GM12878 (cell line): ENCODE data around the gene ACTBL2. TPM values are rescaled to one million over a fixed set of nuclear protein-coding genes. Genes with fewer than 3 reads are reported as not detected.

ENCODE experiments used
- ATAC-seq: fragments of 200-7000 bp; cut with Tn5 transposase; 3 replicates; pipeline ENCODE4 v1.9.1; 2020; ENCODE audit warnings: mild to moderate bottlenecking, moderate library complexity
- BruUV-seq: library from RNA; stranded (reverse); fragments of 400-500 nt; replicated peaks from 2 replicates; lab custom pipeline; 2021; lab: Mats Ljungman, UMichigan
- CTCF ChIA-PET: fragments of 300-600 bp; sonication (Branson Sonifier 250); formaldehyde crosslinking; extraction: SDS; loops from one replicate; lab custom pipeline; 2021; ENCODE audit warnings: inconsistent platforms; lab: Yijun Ruan, JAX
- POLR2A ChIA-PET: fragments of 350-600 bp; formaldehyde crosslinking; extraction: SDS; loops from one replicate; lab custom pipeline; 2021; ENCODE audit warnings: inconsistent platforms; lab: Charles Lee
- RAD21 ChIA-PET: fragments of 300-600 bp; sonication (Branson Sonifier 250); formaldehyde crosslinking; loops from one replicate; lab custom pipeline; 2023; ENCODE audit warnings: antibody characterized with exemption; ENCODE audit not compliant: unreplicated experiment; lab: Charles Lee
- SMC1A ChIA-PET: fragments of 300-600 bp; sonication (Branson Sonifier 250); formaldehyde crosslinking; loops from one replicate; lab custom pipeline; 2023; ENCODE audit not compliant: unreplicated experiment, uncharacterized antibody; lab: Charles Lee
- DNase-seq: peaks from one replicate; pipeline ENCODE4 v3.0.0-alpha.2; 2011; ENCODE audit warnings: low read depth, low spot score
- FAIRE-seq: peaks from 3 replicates; lab custom pipeline; 2011; peaks lifted over from hg19 to GRCh38; lab: Jason Lieb, UNC
- H2AFZ ChIP-seq: 2 replicates; pipeline ENCODE4 v1.6.0; 2011; ENCODE audit warnings: low read depth, low read length, control low read depth; ENCODE audit not compliant: control insufficient read depth
- H3K27ac ChIP-seq: 2 replicates; pipeline ENCODE4 v1.5.1; 2011; ENCODE audit warnings: control low read depth; ENCODE audit not compliant: control insufficient read depth, insufficient read depth
- H3K27me3 ChIP-seq, 2 experiments: replicated peaks in 1 of 2; 2 replicates each; pipeline versions ENCODE4 v1.6.0 to v1.6.1; 2011; ENCODE audit warnings: low read length in 1 of 2; ENCODE audit not compliant: control insufficient read depth in 2 of 2, insufficient read depth in 2 of 2
- H3K36me3 ChIP-seq, 2 experiments: 2 replicates each; pipeline ENCODE4 v1.5.1; 2011; ENCODE audit warnings: low read length in 1 of 2; ENCODE audit not compliant: control insufficient read depth in 2 of 2, insufficient read depth in 2 of 2
- H3K4me1 ChIP-seq: 2 replicates; pipeline ENCODE4 v1.6.1; 2011; ENCODE audit warnings: mild to moderate bottlenecking, low read length, moderate library complexity, mixed read lengths; ENCODE audit not compliant: control insufficient read depth, insufficient read depth
- H3K4me2 ChIP-seq: 2 replicates; pipeline ENCODE4 v1.6.0; 2011; ENCODE audit warnings: control low read depth; ENCODE audit not compliant: control insufficient read depth, insufficient read depth
- H3K4me3 ChIP-seq: fragments of 200-600 bp; sonication (generic); 2 replicates; pipeline ENCODE4 v1.5.1; 2016
- H3K79me2 ChIP-seq: 2 replicates; pipeline ENCODE4 v1.6.0; 2011; ENCODE audit warnings: low read length; ENCODE audit not compliant: control insufficient read depth, insufficient read depth
- H3K9ac ChIP-seq: 2 replicates; pipeline ENCODE4 v1.8.0; 2011; ENCODE audit warnings: low read length, control low read depth, mixed read lengths; ENCODE audit not compliant: control insufficient read depth, insufficient read depth
- H3K9me3 ChIP-seq: replicated peaks from 3 replicates; pipeline ENCODE4 v1.5.1; 2011; ENCODE audit warnings: mild to moderate bottlenecking, low read length; ENCODE audit not compliant: control insufficient read depth, insufficient read depth
- H4K20me1 ChIP-seq: 2 replicates; pipeline ENCODE4 v1.6.0; 2011; ENCODE audit not compliant: control insufficient read depth, insufficient read depth
- CREM ChIP-seq: IDR thresholded peaks from 2 replicates; pipeline ENCODE4 v1.6.1; 2014; ENCODE audit warnings: antibody characterized with exemption, low read depth
- HDAC6 ChIP-seq: fragments of 200-600 bp; sonication (generic); IDR thresholded peaks from one replicate; pipeline ENCODE4 v1.8.0; 2017; ENCODE audit warnings: antibody characterized with exemption; ENCODE audit not compliant: unreplicated experiment
- IKZF2 ChIP-seq, 2 experiments: fragments of 450-650 bp; IDR thresholded peaks; 2 replicates each; pipeline ENCODE4 v1.6.1; 2017; ENCODE audit warnings: mild to moderate bottlenecking in 2 of 2, moderate library complexity in 2 of 2
- JUNB ChIP-seq: IDR thresholded peaks from 2 replicates; pipeline ENCODE4 v1.6.1; 2016; ENCODE audit warnings: antibody characterized with exemption, mild to moderate bottlenecking
- MTA2 ChIP-seq: fragments of 450-650 bp; IDR thresholded peaks from 2 replicates; pipeline ENCODE4 v1.6.1; 2016; ENCODE audit warnings: low read depth, mild to moderate bottlenecking, moderate library complexity
- NFYA ChIP-seq: IDR thresholded peaks from 2 replicates; pipeline ENCODE4 v1.6.1; 2011; ENCODE audit warnings: low read depth, mild to moderate bottlenecking, low read length, improper control_type of control experiment, borderline replicate concordance
- NR2C1 ChIP-seq: fragments of 450-650 bp; IDR thresholded peaks from 2 replicates; pipeline ENCODE4 v1.6.1; 2017; ENCODE audit warnings: antibody characterized with exemption, mild to moderate bottlenecking, moderate library complexity
- NRF1 ChIP-seq: conservative IDR thresholded peaks from 2 replicates; pipeline ENCODE4 v1.6.1; 2011; ENCODE audit warnings: mild to moderate bottlenecking, low read depth, low read length, improper control_type of control experiment
- POLR2AphosphoS2 ChIP-seq: IDR thresholded peaks from 2 replicates; pipeline ENCODE4 v1.6.1; 2011; ENCODE audit warnings: low read depth, mild to moderate bottlenecking, low read length, improper control_type of control experiment, moderate library complexity
- RAD51 ChIP-seq: fragments of 450-650 bp; IDR thresholded peaks from 2 replicates; pipeline ENCODE4 v1.6.1; 2016; ENCODE audit warnings: moderate library complexity, mild to moderate bottlenecking, inconsistent platforms
- RELA ChIP-seq: fragments of 450-650 bp; IDR thresholded peaks from 2 replicates; pipeline ENCODE4 v1.8.0; 2014; ENCODE audit warnings: borderline replicate concordance; ENCODE audit not compliant: partially characterized antibody
- RFX5 ChIP-seq: IDR thresholded peaks from 2 replicates; pipeline ENCODE4 v1.6.1; 2011; ENCODE audit warnings: low read depth, low read length, improper control_type of control experiment
- TAF1 ChIP-seq: IDR thresholded peaks from 2 replicates; pipeline ENCODE4 v1.6.1; 2011; ENCODE audit warnings: mild to moderate bottlenecking, low read depth, low read length, borderline replicate concordance
- ZZZ3 ChIP-seq: IDR thresholded peaks from 2 replicates; pipeline ENCODE4 v1.6.1; 2011; ENCODE audit warnings: low read depth; ENCODE audit not compliant: control insufficient read depth, insufficient read length
- WGBS: methylation state at CpG from one replicate; pipeline ENCODE4 v1.1.6; 2016; ENCODE audit warnings: low lambda C conversion rate; ENCODE audit not compliant: insufficient replicate concordance, insufficient coverage; ENCODE audit errors: missing lambda C conversion rate; 5-methylcytosine and 5-hydroxymethylcytosine counted together
- in situ Hi-C: fragments of 300-500 bp; cut with MboI; formaldehyde crosslinking; loops from 9 replicates; pipeline ENCODE4 v1.14.3; 2018; ENCODE audit warnings: mixed read lengths
- intact Hi-C: fragments of 100-400 bp; cut with micrococcal nuclease; formaldehyde crosslinking; loops from one replicate; pipeline ENCODE4 v1.14.2; 2022; ENCODE audit not compliant: unreplicated experiment
- polyA plus RNA-seq, 11 experiments: library from polyadenylated mRNA; depleted of rRNA in 4 of 11; unstranded in 6 of 11; stranded (reverse) in 5 of 11; fragments of >200 nt; fragmentation: Nextera tagmentation in 4 of 11; fragmentation: Illumina TruSeq in 1 of 11; extraction: Ambion mirVana in 4 of 11; extraction: Trizol in 1 of 11; gene quantifications; 1 replicate in 1 of 11; 2 replicates in 10 of 11; pipeline versions ENCODE4 v1.2.1 to v1.2.3, GENCODE V29; 2011 to 2016; ENCODE audit warnings: inconsistent platforms in 2 of 11, missing spikeins in 2 of 11, low read depth in 1 of 11
- total RNA-seq, 4 experiments: library from RNA; depleted of rRNA in 3 of 4; stranded (reverse); fragments of >200 nt in 3 of 4; fragmentation: Illumina TruSeq in 1 of 4; extraction: Trizol in 1 of 4; gene quantifications; 2 replicates each; pipeline versions ENCODE4 v1.2.1 to v1.2.3, GENCODE V29; 2013 to 2021
- TF ChIP-seq, protein P1 (sequence below): fragments of 450-650 bp; IDR thresholded peaks from 2 replicates; pipeline ENCODE4 v1.6.1; 2017; ENCODE audit warnings: mild to moderate bottlenecking, moderate library complexity
- TF ChIP-seq, protein P2 (sequence below): IDR thresholded peaks from 2 replicates; pipeline ENCODE4 v1.6.1; 2011; ENCODE audit warnings: low read depth, low read length, improper control_type of control experiment, borderline replicate concordance
- TF ChIP-seq, protein P3 (sequence below): fragments of 450-650 bp; IDR thresholded peaks from 2 replicates; pipeline ENCODE4 v1.6.1; 2017; ENCODE audit warnings: mild to moderate bottlenecking, low read depth, inconsistent platforms; ENCODE audit not compliant: poor library complexity, severe bottlenecking

The ACTBL2 gene
- total and polyA plus RNA-seq, 10 of the 15 experiments (the other 5 are each of a cell fraction or from before 2014, with no cell fraction given), result 0.04 to 0.06 (median 0.04) TPM; not detected in 7

DNA sequence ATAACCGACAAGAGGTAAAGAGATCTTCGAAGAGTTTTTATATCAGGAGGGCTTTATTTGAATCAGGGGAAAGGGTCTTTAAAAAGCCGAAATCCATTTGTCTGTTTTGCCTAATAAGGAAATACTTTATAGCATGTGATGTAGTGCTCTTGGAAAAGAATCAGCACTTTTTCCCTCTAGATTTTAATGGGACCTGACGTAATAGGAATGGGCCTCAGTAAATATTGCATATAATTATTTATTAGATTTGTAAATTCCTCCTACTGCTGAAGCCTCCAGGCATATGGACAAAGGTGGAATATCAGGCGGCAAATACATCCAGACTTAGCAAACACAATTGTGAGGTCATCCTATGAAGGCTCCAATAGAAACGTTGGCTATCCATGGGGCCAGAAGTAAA is 50.9 kb downstream of the ACTBL2 start:
- no peaks in the 10 kb centered on the region for H3K36me3 ChIP-seq
- POLR2A ChIA-PET, result no interaction called here
- H3K79me2 ChIP-seq, result no peaks in the 10 kb centered on the region
- ATAC-seq, result no peak
- no peak overlapping the region for H3K9ac ChIP-seq
- no peaks in the 10 kb centered on the region for H3K9me3 ChIP-seq
- intact Hi-C loops, result loop anchor here (2.0 to 10.0 kb wide), 2 partner anchors 63 to 133 kb away; no protein-coding TSS in a partner anchor
- H3K27ac ChIP-seq, result no peak overlapping the region
- RAD21 ChIA-PET, result interaction anchor here (0.9 kb wide), 1 partner anchor 128 kb away, joined by 3 read pairs; no protein-coding TSS in a partner anchor
- CTCF ChIA-PET, result interaction anchor here (0.7 kb wide), 1 partner anchor 134 kb away, joined by 3 read pairs; no protein-coding TSS in a partner anchor
- H4K20me1 ChIP-seq, result no peaks in the 10 kb centered on the region
- no TSS peak for BruUV-seq
- H3K4me2 ChIP-seq, result no peak overlapping the region
- no peak for DNase-seq
- H2AFZ ChIP-seq, result no peak overlapping the region
- 16% methylated on average over 6 of the region's 6 CpGs for WGBS
- no peak for FAIRE-seq
- SMC1A ChIA-PET, result no interaction called here
- no peaks in the 10 kb centered on the region for H3K4me1 ChIP-seq
- in situ Hi-C loops, result no loop called here
- H3K27me3 ChIP-seq, result 0 out of 4 replicates have a peak, but pooled peaks cover 0 to 1% of the 10 kb centered on the region in 2 experiments
- no peak overlapping the region for H3K4me3 ChIP-seq
- no peak for TF ChIP-seq JUNB
- TF ChIP-seq HDAC6, result no peak
- TF ChIP-seq NFYA, result no peak
- TF ChIP-seq, protein P1, sequence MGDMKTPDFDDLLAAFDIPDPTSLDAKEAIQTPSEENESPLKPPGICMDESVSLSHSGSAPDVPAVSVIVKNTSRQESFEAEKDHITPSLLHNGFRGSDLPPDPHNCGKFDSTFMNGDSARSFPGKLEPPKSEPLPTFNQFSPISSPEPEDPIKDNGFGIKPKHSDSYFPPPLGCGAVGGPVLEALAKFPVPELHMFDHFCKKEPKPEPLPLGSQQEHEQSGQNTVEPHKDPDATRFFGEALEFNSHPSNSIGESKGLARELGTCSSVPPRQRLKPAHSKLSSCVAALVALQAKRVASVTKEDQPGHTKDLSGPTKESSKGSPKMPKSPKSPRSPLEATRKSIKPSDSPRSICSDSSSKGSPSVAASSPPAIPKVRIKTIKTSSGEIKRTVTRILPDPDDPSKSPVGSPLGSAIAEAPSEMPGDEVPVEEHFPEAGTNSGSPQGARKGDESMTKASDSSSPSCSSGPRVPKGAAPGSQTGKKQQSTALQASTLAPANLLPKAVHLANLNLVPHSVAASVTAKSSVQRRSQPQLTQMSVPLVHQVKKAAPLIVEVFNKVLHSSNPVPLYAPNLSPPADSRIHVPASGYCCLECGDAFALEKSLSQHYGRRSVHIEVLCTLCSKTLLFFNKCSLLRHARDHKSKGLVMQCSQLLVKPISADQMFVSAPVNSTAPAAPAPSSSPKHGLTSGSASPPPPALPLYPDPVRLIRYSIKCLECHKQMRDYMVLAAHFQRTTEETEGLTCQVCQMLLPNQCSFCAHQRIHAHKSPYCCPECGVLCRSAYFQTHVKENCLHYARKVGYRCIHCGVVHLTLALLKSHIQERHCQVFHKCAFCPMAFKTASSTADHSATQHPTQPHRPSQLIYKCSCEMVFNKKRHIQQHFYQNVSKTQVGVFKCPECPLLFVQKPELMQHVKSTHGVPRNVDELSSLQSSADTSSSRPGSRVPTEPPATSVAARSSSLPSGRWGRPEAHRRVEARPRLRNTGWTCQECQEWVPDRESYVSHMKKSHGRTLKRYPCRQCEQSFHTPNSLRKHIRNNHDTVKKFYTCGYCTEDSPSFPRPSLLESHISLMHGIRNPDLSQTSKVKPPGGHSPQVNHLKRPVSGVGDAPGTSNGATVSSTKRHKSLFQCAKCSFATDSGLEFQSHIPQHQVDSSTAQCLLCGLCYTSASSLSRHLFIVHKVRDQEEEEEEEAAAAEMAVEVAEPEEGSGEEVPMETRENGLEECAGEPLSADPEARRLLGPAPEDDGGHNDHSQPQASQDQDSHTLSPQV, result no peak
- TF ChIP-seq NR2C1, result no peak
- no peak for TF ChIP-seq CREM
- no peak for TF ChIP-seq RELA
- TF ChIP-seq MTA2, result no peak
- TF ChIP-seq POLR2AphosphoS2, result no peak
- TF ChIP-seq IKZF2 (IDR thresholded peaks at IDR 0.05), result no peak
- no peak for TF ChIP-seq RFX5
- no peak for TF ChIP-seq RAD51
- TF ChIP-seq, protein P2, sequence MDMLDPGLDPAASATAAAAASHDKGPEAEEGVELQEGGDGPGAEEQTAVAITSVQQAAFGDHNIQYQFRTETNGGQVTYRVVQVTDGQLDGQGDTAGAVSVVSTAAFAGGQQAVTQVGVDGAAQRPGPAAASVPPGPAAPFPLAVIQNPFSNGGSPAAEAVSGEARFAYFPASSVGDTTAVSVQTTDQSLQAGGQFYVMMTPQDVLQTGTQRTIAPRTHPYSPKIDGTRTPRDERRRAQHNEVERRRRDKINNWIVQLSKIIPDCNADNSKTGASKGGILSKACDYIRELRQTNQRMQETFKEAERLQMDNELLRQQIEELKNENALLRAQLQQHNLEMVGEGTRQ, result no peak
- TF ChIP-seq, protein P3, sequence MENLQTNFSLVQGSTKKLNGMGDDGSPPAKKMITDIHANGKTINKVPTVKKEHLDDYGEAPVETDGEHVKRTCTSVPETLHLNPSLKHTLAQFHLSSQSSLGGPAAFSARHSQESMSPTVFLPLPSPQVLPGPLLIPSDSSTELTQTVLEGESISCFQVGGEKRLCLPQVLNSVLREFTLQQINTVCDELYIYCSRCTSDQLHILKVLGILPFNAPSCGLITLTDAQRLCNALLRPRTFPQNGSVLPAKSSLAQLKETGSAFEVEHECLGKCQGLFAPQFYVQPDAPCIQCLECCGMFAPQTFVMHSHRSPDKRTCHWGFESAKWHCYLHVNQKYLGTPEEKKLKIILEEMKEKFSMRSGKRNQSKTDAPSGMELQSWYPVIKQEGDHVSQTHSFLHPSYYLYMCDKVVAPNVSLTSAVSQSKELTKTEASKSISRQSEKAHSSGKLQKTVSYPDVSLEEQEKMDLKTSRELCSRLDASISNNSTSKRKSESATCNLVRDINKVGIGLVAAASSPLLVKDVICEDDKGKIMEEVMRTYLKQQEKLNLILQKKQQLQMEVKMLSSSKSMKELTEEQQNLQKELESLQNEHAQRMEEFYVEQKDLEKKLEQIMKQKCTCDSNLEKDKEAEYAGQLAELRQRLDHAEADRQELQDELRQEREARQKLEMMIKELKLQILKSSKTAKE, result no peak
- TF ChIP-seq TAF1, result no peak
- no peak for TF ChIP-seq NRF1
- TF ChIP-seq ZZZ3, result no peak
